SJCRH30 (cell line): ENCODE results near the gene ZNF683. TPM values are rescaled to one million over a fixed set of nuclear protein-coding genes. Genes with fewer than 3 reads are reported as not detected.

Source experiments
- DNase-seq, 2 experiments: peaks; one replicate each; pipeline ENCODE4 v3.0.0-alpha.2; 2015 to 2020
- H3K27ac ChIP-seq: fragments of 250-450 bp; sonication (Bioruptor Pico); 2 replicates; pipeline ENCODE4 v1.5.1; 2020; ENCODE audit warnings: mild to moderate bottlenecking, moderate library complexity
- H3K27me3 ChIP-seq: fragments of 250-450 bp; sonication (Bioruptor Pico); 2 replicates; pipeline ENCODE4 v1.5.1; 2020; ENCODE audit warnings: mild to moderate bottlenecking, moderate library complexity
- H3K36me3 ChIP-seq: fragments of 250-450 bp; sonication (Bioruptor Pico); 2 replicates; pipeline ENCODE4 v1.5.1; 2020; ENCODE audit warnings: mild to moderate bottlenecking, moderate library complexity
- H3K4me1 ChIP-seq: fragments of 250-450 bp; sonication (Bioruptor Pico); 2 replicates; pipeline ENCODE4 v1.5.1; 2020; ENCODE audit warnings: mild to moderate bottlenecking, moderate library complexity
- H3K4me3 ChIP-seq: fragments of 250-450 bp; sonication (Bioruptor Pico); 2 replicates; pipeline ENCODE4 v1.5.1; 2020; ENCODE audit warnings: mild to moderate bottlenecking, moderate library complexity
- H3K9me3 ChIP-seq: fragments of 250-450 bp; sonication (Bioruptor Pico); replicated peaks from 2 replicates; pipeline ENCODE4 v1.5.1; 2020; ENCODE audit warnings: mild to moderate bottlenecking, moderate library complexity
- total RNA-seq: library from RNA; depleted of rRNA; stranded (reverse); fragments of >200 nt; shearing (Covaris generic); gene quantifications from 2 replicates; pipeline ENCODE4 v1.2.3, GENCODE V29; 2014

ZNF683 gene
- total RNA-seq, 1 experiment from 2014 or later = not detected

- Histone ChIP-seq H3K4me3 (no peak overlapping the region), H3K27me3 (peaks cover 35% of the 10 kb centered on the region), H3K27ac (no peak overlapping the region), H3K36me3 (no peaks in the 10 kb centered on the region), H3K4me1 (no peaks in the 10 kb centered on the region), H3K9me3 (no peaks in the 10 kb centered on the region)
- no peak for DNase-seq
Observed at GRCh38 chr1:26357121-26357602, 15.4 kb downstream of the ZNF683 start.

- Histone ChIP-seq H3K36me3 (no peaks in the 10 kb centered on the region), H3K9me3 (no peaks in the 10 kb centered on the region), H3K4me3 (no peak overlapping the region), H3K4me1 (no peaks in the 10 kb centered on the region; the same call in 1 of the 2 replicates), H3K27ac (no peak overlapping the region), H3K27me3 (peaks cover 35% of the 10 kb centered on the region)
- no peak for DNase-seq
Observed at GRCh38 chr1:26356106-26356505, 16.4 kb downstream of the ZNF683 start.

- Histone ChIP-seq H3K4me3 (no peak overlapping the region), H3K27me3 (peaks cover 32% of the 10 kb centered on the region), H3K9me3 (no peaks in the 10 kb centered on the region), H3K36me3 (no peaks in the 10 kb centered on the region), H3K27ac (no peak overlapping the region), H3K4me1 (peaks cover under 1% of the 10 kb centered on the region)
- no peak for DNase-seq
Observed at GRCh38 chr1:26354972-26355371, 17.6 kb downstream of the ZNF683 start.

GRCh38 chr1:26353976-26354820, 18.4 kb downstream of the ZNF683 start, which contains the start of gene CRYBG2:
CRYBG2 (minus strand) TSS chr1:26354130; CDS start chr1:26346657, 7,473 bp downstream.
- Histone ChIP-seq H3K36me3 (no peaks in the 10 kb centered on the region), H3K27me3 (peaks cover 32% of the 10 kb centered on the region), H3K27ac (no peak within 1 kb of the TSS), H3K4me1 (peaks cover 5% of the 10 kb centered on the region), H3K4me3 (no peak within 1 kb of the TSS), H3K9me3 (no peaks in the 10 kb centered on the region)
- DNase-seq = no peak

GRCh38 chr1:26353210-26353859, 19.2 kb downstream of the ZNF683 start:
- Histone ChIP-seq H3K9me3 (no peaks in the 10 kb centered on the region), H3K4me3 (no peak overlapping the region), H3K4me1 (peaks cover 5% of the 10 kb centered on the region), H3K36me3 (no peaks in the 10 kb centered on the region), H3K27me3 (peaks cover 32% of the 10 kb centered on the region), H3K27ac (no peak overlapping the region)
- no peak for DNase-seq

GRCh38 chr1:26352338-26352679, 20.2 kb downstream of the ZNF683 start:
- H3K27me3 ChIP-seq = peaks cover 24% of the 10 kb centered on the region
- DNase-seq = no peak
- H3K27ac ChIP-seq = no peak overlapping the region
- H3K36me3 ChIP-seq = no peaks in the 10 kb centered on the region
- H3K4me1 ChIP-seq = peaks cover 5% of the 10 kb centered on the region
- H3K9me3 ChIP-seq = no peaks in the 10 kb centered on the region
- H3K4me3 ChIP-seq = no peak overlapping the region

- peaks cover 22% of the 10 kb centered on the region for H3K27me3 ChIP-seq
- H3K27ac ChIP-seq = no peak overlapping the region
- H3K36me3 ChIP-seq = no peaks in the 10 kb centered on the region
- H3K9me3 ChIP-seq = no peaks in the 10 kb centered on the region
- no peak for DNase-seq
- H3K4me1 ChIP-seq = peaks cover 5% of the 10 kb centered on the region
- H3K4me3 ChIP-seq = no peak overlapping the region
Observed at GRCh38 chr1:26351590-26352337, 20.8 kb downstream of the ZNF683 start.

- H3K27me3 ChIP-seq = peaks cover 23% of the 10 kb centered on the region
- peaks cover 5% of the 10 kb centered on the region for H3K4me1 ChIP-seq
- no peak overlapping the region for H3K27ac ChIP-seq
- no peaks in the 10 kb centered on the region for H3K9me3 ChIP-seq
- no peak overlapping the region for H3K4me3 ChIP-seq
- no peaks in the 10 kb centered on the region for H3K36me3 ChIP-seq
- no peak for DNase-seq
Observed at GRCh38 chr1:26350701-26351589, 21.6 kb downstream of the ZNF683 start.

- no peak overlapping the region for H3K4me3 ChIP-seq
- peaks cover 22% of the 10 kb centered on the region for H3K27me3 ChIP-seq
- DNase-seq = no peak
- H3K36me3 ChIP-seq = no peaks in the 10 kb centered on the region
- no peaks in the 10 kb centered on the region for H3K9me3 ChIP-seq
- no peak overlapping the region for H3K27ac ChIP-seq
- peaks cover 5% of the 10 kb centered on the region for H3K4me1 ChIP-seq
Observed at GRCh38 chr1:26350343-26350700, 22.2 kb downstream of the ZNF683 start.

- H3K27me3 ChIP-seq = peaks cover 18% of the 10 kb centered on the region
- H3K4me3 ChIP-seq = no peak overlapping the region
- no peak for DNase-seq
- H3K36me3 ChIP-seq = no peaks in the 10 kb centered on the region
- peaks cover 5% of the 10 kb centered on the region for H3K4me1 ChIP-seq
- H3K9me3 ChIP-seq = no peaks in the 10 kb centered on the region
- no peak overlapping the region for H3K27ac ChIP-seq
Observed at GRCh38 chr1:26349877-26350244, 22.7 kb downstream of the ZNF683 start.

GRCh38 chr1:26349188-26349876, 23.2 kb downstream of the ZNF683 start:
- Histone ChIP-seq H3K27ac (no peak overlapping the region), H3K27me3 (peaks cover 18% of the 10 kb centered on the region), H3K36me3 (no peaks in the 10 kb centered on the region), H3K4me3 (no peak overlapping the region), H3K9me3 (no peaks in the 10 kb centered on the region), H3K4me1 (peaks cover 5% of the 10 kb centered on the region)
- DNase-seq = peak; percentile 59 to 70

- peaks cover 5% of the 10 kb centered on the region for H3K4me1 ChIP-seq
Observed at GRCh38 chr1:26346274-26347033, 26.1 kb downstream of the ZNF683 start.

GRCh38 chr1:26345718-26346117, 26.8 kb downstream of the ZNF683 start:
- Histone ChIP-seq H3K36me3 (no peaks in the 10 kb centered on the region), H3K27me3 (peaks cover 41% of the 10 kb centered on the region), H3K4me1 (peaks cover 5% of the 10 kb centered on the region; the same call in 1 of the 2 replicates), H3K4me3 (no peak overlapping the region), H3K9me3 (no peaks in the 10 kb centered on the region), H3K27ac (no peak overlapping the region)
- DNase-seq = no peak

More at GRCh38 chr1:26346274-26347033, 26.1 kb downstream of the ZNF683 start:
- Histone ChIP-seq H3K4me3 (no peak overlapping the region), H3K27me3 (peaks cover 38% of the 10 kb centered on the region), H3K36me3 (no peaks in the 10 kb centered on the region), H3K27ac (no peak overlapping the region), H3K9me3 (no peaks in the 10 kb centered on the region)
- DNase-seq = no peak
